ENCODE results near the gene LAMA2. TPM values are rescaled to one million over a fixed set of nuclear protein-coding genes. Genes with fewer than 3 reads are reported as not detected.

The LAMA2 gene
- total RNA-seq, 1 donor from 2014 or later: 1.8 TPM

DNA sequence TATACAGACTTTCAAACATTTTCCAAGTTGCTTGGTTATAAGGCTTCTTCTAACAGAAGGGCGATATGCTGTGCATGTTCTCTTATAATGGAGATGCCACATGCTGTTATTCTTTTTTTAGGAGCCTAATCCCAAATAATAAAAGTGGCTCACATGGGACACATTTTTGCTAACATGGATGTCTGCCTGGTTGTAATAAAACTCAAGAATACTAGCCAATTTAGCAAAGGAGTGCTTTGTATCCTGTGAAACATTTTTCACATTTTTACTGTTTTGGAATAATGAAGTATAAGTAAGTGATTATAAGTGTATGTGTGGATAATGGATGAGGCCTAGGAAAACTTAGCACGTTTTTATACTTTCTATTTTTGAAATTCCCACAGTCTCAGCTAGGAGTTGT is 312.2 kb downstream of the LAMA2 start:
- TF ChIP-seq, protein P1, sequence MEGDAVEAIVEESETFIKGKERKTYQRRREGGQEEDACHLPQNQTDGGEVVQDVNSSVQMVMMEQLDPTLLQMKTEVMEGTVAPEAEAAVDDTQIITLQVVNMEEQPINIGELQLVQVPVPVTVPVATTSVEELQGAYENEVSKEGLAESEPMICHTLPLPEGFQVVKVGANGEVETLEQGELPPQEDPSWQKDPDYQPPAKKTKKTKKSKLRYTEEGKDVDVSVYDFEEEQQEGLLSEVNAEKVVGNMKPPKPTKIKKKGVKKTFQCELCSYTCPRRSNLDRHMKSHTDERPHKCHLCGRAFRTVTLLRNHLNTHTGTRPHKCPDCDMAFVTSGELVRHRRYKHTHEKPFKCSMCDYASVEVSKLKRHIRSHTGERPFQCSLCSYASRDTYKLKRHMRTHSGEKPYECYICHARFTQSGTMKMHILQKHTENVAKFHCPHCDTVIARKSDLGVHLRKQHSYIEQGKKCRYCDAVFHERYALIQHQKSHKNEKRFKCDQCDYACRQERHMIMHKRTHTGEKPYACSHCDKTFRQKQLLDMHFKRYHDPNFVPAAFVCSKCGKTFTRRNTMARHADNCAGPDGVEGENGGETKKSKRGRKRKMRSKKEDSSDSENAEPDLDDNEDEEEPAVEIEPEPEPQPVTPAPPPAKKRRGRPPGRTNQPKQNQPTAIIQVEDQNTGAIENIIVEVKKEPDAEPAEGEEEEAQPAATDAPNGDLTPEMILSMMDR (IDR thresholded peaks at IDR 0.05; ENCODE audit: insufficient read depth, low read depth, low read length): no peak
- no peak for TF ChIP-seq EZH2 (IDR thresholded peaks at IDR 0.05; ENCODE audit: insufficient read depth, low read length)
- Mint-ChIP-seq H3K27ac (ENCODE audit: unreplicated experiment) (no peak overlapping the region), H3K27me3 (ENCODE audit: low read depth, unreplicated experiment) (no peaks in the 10 kb centered on the region), H3K4me3 (ENCODE audit: unreplicated experiment) (no peak overlapping the region), H3K4me1 (ENCODE audit: low read depth, unreplicated experiment) (no peaks in the 10 kb centered on the region), H3K36me3 (ENCODE audit: low read depth, unreplicated experiment) (no peaks in the 10 kb centered on the region), H3K9me3 (ENCODE audit: unreplicated experiment) (no peaks in the 10 kb centered on the region)
- Histone ChIP-seq H3K79me2 (ENCODE audit: insufficient read depth, low read length) (no peaks in the 10 kb centered on the region), H3K4me2 (ENCODE audit: low read length) (no peak overlapping the region), H3K27me3 (ENCODE audit: insufficient read depth, low read length) (no peaks in the 10 kb centered on the region), H3K9me3 (ENCODE audit: insufficient read depth, low read depth, low read length) (no peaks in the 10 kb centered on the region), H3K27ac (ENCODE audit: low read depth, low read length) (no peak overlapping the region), H2AFZ (ENCODE audit: low read depth, low read length) (no peak overlapping the region), H3K36me3 (ENCODE audit: insufficient read depth, low read length) (no peaks in the 10 kb centered on the region), H3K4me1 (ENCODE audit: insufficient read depth, low read length) (no peaks in the 10 kb centered on the region), H3K9ac (ENCODE audit: low read length) (no peak overlapping the region), H4K20me1 (ENCODE audit: insufficient read depth, low read length) (no peaks in the 10 kb centered on the region), H3K4me3 (ENCODE audit: insufficient read depth, low read depth, low read length) (no peak overlapping the region)
- FAIRE-seq: no peak
- DNase-seq (ENCODE audit: low read depth): no peak

DNA sequence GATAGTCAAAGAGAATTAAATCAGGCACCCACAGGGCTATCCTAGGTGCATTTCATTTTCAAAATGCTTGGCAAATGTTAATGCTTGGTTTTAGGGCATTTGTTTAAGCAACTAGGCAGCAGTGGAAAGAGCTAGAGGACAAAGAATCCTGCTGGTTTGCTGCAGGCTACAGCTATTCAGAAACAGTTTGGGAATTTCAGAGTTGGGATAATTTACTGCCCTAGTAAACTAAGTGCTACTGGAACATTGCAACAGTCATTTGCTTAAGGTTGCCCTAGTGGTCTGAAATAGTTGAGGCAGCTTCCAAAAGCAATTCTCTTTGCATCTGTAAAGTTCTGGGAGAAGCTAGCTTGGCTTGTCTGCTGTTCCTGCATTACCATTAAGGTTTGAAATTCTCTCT is 312.7 kb downstream of the LAMA2 start:
- H3K4me1 Mint-ChIP-seq (ENCODE audit: low read depth, unreplicated experiment): no peaks in the 10 kb centered on the region
- H3K27me3 Mint-ChIP-seq (ENCODE audit: low read depth, unreplicated experiment): no peaks in the 10 kb centered on the region
- no peak overlapping the region for H3K27ac ChIP-seq (ENCODE audit: low read depth, low read length)
- TF ChIP-seq, protein P1 (IDR thresholded peaks at IDR 0.05; ENCODE audit: insufficient read depth, low read depth, low read length): no peak
- no peak for TF ChIP-seq EZH2 (IDR thresholded peaks at IDR 0.05; ENCODE audit: insufficient read depth, low read length)
- no peak overlapping the region for H2AFZ ChIP-seq (ENCODE audit: low read depth, low read length)
- FAIRE-seq: no peak
- no peaks in the 10 kb centered on the region for H3K4me1 ChIP-seq (ENCODE audit: insufficient read depth, low read length)
- no peak overlapping the region for H3K27ac Mint-ChIP-seq (ENCODE audit: unreplicated experiment)
- no peaks in the 10 kb centered on the region for H3K79me2 ChIP-seq (ENCODE audit: insufficient read depth, low read length)
- no peaks in the 10 kb centered on the region for H3K9me3 ChIP-seq (ENCODE audit: insufficient read depth, low read depth, low read length)
- no peaks in the 10 kb centered on the region for H3K9me3 Mint-ChIP-seq (ENCODE audit: unreplicated experiment)
- no peak overlapping the region for H3K9ac ChIP-seq (ENCODE audit: low read length)
- no peaks in the 10 kb centered on the region for H3K27me3 ChIP-seq (ENCODE audit: insufficient read depth, low read length)
- no peak overlapping the region for H3K4me2 ChIP-seq (ENCODE audit: low read length)
- H3K4me3 ChIP-seq (ENCODE audit: insufficient read depth, low read depth, low read length): no peak overlapping the region
- no peaks in the 10 kb centered on the region for H3K36me3 Mint-ChIP-seq (ENCODE audit: low read depth, unreplicated experiment)
- no peak overlapping the region for H3K4me3 Mint-ChIP-seq (ENCODE audit: unreplicated experiment)
- H3K36me3 ChIP-seq (ENCODE audit: insufficient read depth, low read length): no peaks in the 10 kb centered on the region
- no peak for DNase-seq (ENCODE audit: low read depth)
- no peaks in the 10 kb centered on the region for H4K20me1 ChIP-seq (ENCODE audit: insufficient read depth, low read length)

DNA sequence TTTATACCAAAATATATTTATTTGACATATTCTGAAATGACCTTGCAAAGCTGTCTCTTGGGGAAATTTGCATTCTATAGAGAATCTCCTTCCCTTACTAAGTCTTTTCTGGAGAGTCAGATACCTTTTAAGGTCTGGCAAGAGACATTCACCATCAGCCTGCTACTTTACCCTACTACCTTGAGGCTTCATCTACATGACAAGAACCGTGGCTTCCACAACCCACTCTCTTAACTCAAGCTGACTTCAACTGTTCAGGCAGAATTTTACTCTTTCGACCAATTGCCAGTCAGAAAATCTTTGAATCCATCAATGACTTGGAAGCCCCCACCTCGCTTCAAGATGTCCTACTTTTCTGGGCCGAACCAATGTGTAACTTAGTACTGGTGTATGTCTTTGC is 314.2 kb downstream of the LAMA2 start:
- TF ChIP-seq, protein P1 (IDR thresholded peaks at IDR 0.05; ENCODE audit: insufficient read depth, low read depth, low read length): no peak
- no peak for TF ChIP-seq EZH2 (IDR thresholded peaks at IDR 0.05; ENCODE audit: insufficient read depth, low read length)
- Histone ChIP-seq H3K4me2 (ENCODE audit: low read length) (no peak overlapping the region), H3K79me2 (ENCODE audit: insufficient read depth, low read length) (no peaks in the 10 kb centered on the region), H4K20me1 (ENCODE audit: insufficient read depth, low read length) (no peaks in the 10 kb centered on the region), H3K4me3 (ENCODE audit: insufficient read depth, low read depth, low read length) (no peak overlapping the region), H3K27ac (ENCODE audit: low read depth, low read length) (no peak overlapping the region), H3K4me1 (ENCODE audit: insufficient read depth, low read length) (no peaks in the 10 kb centered on the region), H3K9ac (ENCODE audit: low read length) (no peak overlapping the region), H2AFZ (ENCODE audit: low read depth, low read length) (no peak overlapping the region), H3K9me3 (ENCODE audit: insufficient read depth, low read depth, low read length) (no peaks in the 10 kb centered on the region), H3K36me3 (ENCODE audit: insufficient read depth, low read length) (no peaks in the 10 kb centered on the region), H3K27me3 (ENCODE audit: insufficient read depth, low read length) (no peaks in the 10 kb centered on the region)
- DNase-seq (ENCODE audit: low read depth) (no peak), FAIRE-seq (no peak)
- no peaks in the 10 kb centered on the region for H3K4me1 Mint-ChIP-seq (ENCODE audit: low read depth, unreplicated experiment)
- no peaks in the 10 kb centered on the region for H3K36me3 Mint-ChIP-seq (ENCODE audit: low read depth, unreplicated experiment)
- H3K27me3 Mint-ChIP-seq (ENCODE audit: low read depth, unreplicated experiment): peaks cover 1% of the 10 kb centered on the region
- no peak overlapping the region for H3K4me3 Mint-ChIP-seq (ENCODE audit: unreplicated experiment)
- H3K27ac Mint-ChIP-seq (ENCODE audit: unreplicated experiment): no peak overlapping the region
- H3K9me3 Mint-ChIP-seq (ENCODE audit: unreplicated experiment): no peaks in the 10 kb centered on the region
